ENCODE measurements around the gene PLA2G12A.
"Not testable (repeated sequence)": the region's sequence is repeated elsewhere in the genome, so short reads cannot be mapped to it uniquely, and the experiment has no call there.

The PLA2G12A gene

DNA sequence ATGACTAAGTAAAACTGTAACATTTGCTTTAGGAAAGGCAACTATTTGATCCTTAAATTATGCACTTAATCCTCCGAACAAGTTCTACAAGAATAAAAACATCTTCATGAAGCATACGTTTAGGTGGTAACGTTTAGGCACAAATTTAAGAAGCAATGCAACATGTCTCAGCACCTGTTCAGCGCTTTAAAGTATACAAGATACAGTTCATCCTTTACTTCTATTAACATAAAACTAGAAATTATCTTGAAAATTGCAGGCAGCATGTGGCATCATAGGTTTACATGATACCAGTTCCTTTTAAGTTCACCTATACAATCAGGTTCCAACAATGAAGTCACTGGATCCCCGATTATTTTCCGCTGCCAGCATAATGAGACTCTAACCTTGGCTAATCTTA is 1.5 kb downstream of the PLA2G12A start:
- DNase-seq: no peak

DNA sequence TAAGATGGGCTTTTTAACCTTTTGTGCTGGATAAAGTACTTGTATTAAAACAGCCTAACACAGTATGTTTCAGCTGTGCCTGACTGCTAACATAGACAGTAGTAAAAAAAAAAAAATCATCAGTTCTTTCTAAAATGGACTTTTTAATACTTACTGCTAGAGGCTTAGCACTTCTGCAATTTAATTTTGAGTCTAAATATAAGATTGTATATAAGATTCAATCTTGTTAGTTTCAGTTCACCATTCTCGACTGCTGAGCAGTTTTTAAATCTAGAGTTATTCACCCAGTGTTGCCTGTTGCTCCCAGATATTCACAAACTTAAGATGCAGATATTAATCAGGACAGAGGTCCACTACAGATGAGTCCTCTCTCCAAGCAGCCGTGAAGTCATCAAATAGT is 6.8 kb downstream of the PLA2G12A start:
- DNase-seq: peak; percentile 38

DNA sequence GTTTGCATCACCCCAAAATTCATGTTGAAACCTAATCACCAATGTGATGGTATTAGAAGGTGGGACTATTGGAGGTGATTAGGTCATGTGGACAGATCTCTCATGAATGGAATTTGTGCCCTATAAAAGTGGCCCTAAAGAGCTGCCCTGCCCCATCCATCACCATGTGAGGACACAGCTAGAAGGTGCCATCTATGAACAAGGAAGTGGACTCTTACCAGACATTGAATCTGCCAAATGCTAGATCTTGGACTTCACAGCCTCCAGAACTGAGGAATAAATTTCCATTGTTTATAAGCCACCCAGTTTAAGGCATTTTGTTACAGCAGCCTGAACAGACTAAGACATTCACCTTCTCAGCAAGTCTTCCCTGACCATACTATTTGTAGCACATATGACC is 7.5 kb downstream of the PLA2G12A start:
- no peak for DNase-seq

DNA sequence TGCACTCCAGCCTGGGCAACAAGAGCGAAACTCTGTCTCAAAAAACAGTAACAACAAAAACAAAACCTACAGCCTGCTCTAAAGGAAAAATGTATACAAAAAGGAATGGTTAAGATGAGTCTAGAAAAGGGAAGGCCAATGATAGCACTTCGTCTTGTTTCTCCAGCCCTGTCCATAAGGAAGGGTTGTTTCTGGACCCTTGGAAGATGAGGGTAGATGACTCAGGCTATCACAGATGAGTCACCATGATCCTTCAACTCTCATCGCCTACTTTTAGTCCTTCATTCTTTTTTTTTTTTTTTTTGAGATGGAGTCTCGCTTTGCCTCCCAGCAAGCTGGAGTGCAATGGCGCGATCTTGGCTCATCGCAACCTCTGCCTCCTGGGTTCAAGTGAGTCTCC is 8.8 kb downstream of the PLA2G12A start:
- no peak for DNase-seq

DNA sequence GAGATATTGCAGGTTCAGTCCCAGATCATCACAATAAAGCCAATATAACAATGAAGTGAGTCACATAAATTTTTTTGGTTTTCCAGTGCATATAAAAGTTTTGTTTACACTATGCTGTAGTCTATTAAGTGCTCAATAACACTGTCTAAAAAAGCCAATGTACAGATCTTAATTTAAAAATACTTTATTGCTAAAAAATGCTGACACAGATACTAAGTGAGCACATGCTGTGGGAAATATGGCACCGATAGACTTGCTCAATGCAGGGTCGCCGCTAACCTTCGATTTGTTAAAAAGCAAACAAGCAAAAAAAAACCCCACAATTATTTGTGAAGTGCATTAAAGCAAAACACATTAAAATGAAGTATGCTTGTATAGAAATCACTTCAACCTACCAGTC is 10.3 kb downstream of the PLA2G12A start:
- no peak for DNase-seq

DNA sequence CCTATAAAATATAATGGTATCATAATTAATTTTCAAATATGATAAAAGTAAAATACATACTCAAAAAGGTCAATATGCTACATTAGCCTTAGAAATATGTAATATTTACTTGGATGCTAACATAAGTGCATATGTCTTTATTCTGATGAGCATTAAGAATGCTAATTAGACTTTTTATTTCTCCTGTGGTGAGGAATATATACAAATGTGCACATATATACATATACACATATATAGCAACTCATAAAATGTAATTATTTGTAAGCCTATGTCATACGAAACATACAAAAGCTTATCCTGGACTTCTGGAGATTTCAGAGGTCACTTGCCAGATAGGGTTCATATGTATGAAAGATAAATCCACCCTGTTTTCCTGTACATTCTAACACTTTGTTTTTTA is 11.1 kb downstream of the PLA2G12A start:
- DNase-seq: no peak

DNA sequence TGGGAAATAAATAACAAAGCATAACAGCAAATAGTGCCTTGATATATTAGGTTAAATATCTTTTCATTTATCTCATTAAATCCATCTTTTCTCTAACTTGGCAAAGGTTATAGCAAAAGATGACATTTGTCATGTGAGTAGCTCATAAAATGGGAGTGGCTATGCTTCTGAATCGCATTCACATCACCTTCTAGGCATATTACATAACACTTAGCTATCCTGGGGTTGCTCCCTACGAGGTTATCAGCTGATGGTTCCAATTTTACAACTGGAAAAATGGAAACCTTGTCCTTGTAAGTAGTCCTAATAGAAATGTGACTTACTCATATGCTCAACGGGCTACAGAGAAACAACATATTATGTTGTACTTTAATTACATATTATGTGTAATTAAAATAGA is 16.4 kb downstream of the PLA2G12A start:
- DNase-seq: no peak

DNA sequence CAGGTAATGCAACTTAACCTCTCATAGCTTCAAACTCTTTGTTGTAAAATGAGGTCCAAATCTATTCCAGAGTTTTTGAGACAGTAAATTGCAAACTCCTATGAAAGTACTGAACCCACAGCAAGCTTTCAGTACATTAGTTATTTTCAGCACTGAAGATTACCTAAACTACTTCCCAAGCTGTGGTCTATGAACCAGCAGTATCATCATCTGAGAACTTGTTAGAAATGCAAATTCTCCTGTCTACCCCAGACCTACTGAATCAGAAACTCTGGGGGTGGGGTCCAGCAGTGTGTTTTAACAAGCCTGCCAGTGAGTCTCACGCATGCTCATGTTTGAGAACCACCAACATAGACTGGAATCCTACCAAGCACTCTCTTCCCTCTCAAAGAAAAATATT is 20.9 kb downstream of the PLA2G12A start:
- no peak for DNase-seq

DNA sequence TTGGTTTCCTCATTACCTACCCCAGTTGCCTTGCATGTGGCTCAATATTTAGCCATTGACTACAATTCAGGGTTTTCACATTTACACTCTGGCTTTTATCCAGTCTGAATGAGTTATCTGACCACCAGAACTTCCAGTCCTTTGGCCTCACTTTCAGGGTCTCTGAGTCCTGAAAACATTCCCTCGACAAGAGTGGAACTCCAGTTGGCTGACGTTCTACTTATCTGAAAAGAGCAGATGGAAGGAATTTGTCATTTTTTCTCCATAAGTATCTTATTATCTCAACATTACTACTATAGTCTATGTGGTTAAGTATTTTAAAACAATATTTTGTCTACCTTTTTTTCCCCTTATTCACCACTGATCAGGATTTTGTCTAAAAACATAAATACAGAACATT is 21.4 kb downstream of the PLA2G12A start:
- no peak for DNase-seq

DNA sequence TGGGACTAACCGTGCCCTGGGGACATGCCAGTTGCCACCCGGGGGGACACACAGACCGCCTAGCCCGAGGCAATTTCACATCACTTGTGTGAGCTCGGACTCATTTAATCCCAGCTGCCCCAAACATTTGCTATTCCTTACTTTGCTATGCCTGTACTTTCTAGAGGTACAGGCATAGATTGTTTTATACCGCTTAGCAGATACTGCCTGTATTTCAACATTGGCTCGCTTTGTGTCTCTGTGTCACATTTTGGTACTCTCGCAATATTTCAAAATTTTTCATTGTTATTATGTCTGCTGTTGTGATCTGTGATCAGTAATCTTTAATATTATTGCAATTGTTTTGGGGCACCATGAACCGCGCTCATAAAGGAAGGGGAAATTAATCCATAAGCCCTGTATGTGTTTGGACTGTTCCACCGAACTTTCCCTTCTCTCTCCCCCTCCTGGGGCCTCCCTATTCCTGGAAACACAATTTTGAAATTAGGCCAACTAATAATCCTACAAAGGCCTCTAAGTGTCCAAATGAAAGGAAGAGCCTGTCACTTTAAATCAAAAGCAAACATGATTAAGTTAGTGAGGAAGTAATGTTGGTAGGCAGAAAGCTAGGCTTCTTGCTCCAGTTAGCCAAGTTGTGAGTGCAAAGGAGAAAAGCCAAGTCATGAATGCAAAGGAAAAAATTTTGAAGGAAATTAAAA is 26.1 kb downstream of the PLA2G12A start:
- peak; percentile 18 for DNase-seq

DNA sequence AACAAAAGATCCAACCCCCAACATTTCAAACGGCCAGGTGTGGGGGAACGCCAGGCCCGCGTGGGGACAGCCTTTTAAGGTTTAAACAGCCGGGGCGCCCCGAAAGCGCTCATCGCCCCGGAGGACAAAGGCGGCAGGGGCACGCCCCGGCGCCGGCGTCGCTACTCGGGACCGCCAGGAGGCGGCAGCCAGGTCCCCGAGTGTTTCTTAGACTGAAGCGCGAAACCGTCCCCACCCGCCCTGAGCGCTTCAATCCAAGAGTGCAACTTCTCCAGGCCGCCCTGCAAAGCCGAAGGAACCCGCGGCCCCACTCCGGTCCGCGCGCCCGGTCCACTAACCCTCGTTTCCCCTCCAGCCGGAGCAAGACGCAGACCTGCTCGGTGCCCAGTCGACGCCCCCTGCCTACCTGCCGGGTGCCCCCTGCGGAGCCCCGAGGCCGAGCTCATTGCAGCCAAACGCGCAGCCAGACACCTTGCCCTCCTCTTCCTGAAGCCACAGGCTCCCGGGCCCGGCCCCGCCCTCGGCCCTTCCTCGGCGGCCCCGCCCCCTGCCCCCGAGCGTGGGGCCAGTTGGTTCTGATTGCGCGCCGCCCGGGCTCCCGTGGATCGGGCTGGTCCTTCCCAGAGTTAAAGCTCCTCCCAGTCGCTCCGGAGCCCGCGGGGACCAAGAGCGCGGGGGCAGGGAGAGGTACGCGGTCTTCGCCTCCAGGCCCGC is 26.8 kb downstream of the PLA2G12A start, which contains the start of gene CASP6:
Gene CASP6, minus strand, starts transcription at position 496 of the 714 bp plus-strand sequence. Its CDS starts 50 bp downstream, at position 446.
- peak; percentile 66 for DNase-seq

DNA sequence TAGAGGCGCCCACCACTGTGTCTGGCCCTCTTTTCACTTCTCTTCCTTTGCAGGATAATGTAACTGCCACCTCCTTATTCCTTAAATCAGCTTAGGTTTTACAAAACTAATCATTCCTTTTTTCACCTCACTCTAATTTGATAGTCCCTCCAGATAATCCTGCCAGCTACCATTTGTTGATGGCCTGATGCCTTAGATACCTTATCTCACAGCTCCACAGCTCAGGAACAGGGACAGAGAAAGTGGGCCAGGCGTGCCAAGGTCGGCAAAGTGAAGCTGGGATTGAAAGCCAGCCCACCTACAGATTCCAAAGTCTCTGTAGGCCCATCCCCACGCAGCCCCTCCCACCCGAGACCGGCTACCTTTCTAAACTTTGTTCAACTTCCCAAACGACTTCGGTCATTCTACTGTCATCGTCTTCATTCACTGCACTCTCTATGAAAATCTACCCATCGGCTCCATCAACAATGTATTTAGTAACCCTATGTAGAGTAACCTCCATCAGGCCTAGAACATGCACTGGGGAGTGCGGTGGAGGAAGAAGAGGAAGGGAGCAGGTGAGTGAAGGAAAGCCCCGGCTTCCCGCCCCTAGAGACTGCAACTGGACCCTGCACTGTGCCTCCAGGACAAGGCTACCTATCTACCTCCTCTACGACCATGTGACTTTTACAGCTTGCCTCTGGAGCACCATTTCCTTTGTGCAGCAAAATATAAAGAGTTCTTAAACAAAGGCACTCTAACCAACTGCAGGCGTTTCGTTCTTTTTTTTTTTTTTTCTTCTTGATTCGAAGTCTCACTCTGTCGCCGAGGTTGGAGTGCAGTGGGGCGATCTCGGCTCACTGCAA is 28.1 kb downstream of the PLA2G12A start:
- no peak for DNase-seq

DNA sequence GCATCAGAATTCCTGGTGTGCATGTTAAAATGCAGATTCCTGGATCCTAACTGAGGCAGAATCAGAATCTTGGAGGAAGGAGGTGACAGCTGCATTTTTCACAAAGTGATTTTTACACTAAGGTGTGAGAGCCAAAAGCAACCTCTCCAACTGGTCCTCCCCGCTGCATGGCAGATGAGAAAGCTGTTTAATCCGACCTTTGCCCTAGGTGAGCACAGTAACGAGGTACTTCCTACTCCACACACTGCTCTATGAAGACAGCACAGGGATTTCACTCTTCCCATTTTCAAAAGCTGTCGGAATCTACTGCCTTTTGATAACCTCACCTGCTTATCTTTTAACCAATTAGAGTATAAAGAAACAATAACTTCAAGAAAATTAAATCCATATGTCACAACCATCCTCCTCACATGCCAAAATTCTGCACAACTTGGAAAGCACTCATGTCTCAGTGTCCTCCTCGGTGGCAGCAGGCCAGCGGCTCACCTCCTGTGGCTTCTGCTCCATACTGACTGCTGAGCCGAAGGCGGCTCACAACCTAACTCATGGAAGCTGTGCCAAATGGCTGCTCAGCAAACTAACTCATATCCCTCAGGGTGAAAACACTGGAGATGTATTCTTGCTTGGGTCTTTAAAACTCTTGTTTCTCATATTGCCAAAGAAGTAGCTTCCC is 30.2 kb downstream of the PLA2G12A start:
- no peak for DNase-seq

DNA sequence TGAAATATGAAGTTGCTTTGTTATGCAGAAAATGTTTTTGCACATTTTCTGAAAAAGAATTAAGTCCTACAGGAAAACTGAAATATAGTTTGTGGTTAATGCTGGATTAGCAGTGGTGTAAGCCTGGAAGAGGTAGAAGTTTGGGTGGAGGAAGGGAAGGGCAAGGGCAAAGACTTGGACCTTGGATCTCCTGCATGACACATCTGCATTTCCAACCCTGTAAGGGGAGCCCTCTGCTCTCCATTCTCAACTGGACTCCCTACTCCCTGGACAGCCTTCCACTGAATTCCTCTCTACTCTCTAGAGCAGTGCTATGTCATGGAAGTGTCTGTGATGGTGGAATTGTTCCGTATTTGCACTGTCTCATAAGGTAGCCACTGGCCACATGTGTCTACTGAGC is 31.2 kb downstream of the PLA2G12A start:
- DNase-seq: no peak

DNA sequence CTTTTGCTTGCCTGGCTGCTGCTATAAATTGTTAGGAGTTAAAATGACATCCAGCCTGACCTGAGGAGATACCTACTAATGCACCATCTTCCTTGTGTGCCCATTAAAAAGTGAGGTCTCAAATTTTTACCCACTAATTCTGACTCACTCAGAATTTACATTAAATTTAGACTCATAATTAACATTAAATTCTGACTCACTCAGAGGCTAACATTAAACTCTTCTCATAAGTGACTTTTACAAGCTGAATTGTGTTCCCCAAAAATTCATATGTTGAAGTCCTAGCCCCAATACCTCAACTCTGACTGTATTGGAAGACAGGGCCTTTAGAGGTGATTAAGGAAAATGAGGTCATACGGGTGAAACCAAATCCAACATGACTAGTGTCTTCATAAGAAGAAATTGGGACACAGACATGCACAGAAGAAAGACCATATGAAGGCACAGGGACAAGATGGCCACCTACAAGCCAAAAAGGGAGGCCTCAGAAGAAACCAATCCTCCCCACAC is 38.4 kb downstream of the PLA2G12A start:
- no peak for DNase-seq

DNA sequence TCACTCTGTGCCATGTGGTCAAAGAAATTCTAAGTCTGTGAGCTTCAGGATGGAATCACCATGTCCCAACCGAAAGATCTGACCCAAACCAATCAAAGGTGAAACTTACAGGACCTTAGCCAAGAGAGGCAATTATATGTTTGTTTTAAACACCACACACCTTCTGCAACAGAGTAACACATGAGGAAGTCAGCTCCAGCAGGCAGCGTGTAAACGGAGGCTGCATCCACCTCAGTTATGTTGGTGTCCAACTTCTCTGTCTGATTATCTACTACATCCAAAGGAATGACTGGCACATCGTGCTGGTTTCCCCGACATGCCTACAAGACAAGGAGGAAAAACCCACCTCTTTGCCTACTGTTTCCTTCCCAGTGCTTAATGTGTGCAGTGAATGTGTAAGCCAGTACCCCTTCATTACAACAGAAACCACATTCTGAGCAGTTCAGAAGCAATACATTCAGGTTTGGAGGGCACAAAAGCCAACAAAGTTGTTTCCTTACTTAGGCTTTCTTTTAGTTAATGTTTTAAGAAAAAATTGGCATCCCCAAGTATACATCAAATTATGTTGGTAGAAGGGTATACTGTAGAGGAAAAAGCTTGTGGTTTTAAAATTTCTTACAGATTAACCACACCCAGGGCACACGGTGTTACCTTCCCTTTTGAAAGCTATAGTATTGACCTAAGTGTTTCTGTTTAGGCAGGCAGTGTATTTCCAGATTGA is 39.0 kb downstream of the PLA2G12A start:
- DNase-seq: no peak

DNA sequence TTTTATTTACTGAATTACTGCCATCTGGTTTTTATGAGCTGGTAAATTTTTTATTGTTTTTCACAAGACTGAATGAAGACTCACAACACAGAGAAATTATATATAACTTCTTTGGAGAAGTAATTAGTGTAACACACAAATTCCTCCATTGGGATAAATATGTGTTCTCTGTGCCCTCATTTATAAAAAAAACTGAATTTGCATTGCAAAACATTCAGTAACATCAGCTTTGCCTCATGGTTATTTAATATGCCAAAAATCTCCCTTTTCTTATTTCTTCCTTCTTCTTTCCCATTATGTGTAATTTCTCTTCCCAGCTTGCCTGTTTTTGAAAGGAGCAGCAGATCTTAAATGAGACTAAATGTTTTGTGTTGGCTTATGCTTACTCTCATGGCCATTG is 45.1 kb downstream of the PLA2G12A start:
- no peak for DNase-seq

DNA sequence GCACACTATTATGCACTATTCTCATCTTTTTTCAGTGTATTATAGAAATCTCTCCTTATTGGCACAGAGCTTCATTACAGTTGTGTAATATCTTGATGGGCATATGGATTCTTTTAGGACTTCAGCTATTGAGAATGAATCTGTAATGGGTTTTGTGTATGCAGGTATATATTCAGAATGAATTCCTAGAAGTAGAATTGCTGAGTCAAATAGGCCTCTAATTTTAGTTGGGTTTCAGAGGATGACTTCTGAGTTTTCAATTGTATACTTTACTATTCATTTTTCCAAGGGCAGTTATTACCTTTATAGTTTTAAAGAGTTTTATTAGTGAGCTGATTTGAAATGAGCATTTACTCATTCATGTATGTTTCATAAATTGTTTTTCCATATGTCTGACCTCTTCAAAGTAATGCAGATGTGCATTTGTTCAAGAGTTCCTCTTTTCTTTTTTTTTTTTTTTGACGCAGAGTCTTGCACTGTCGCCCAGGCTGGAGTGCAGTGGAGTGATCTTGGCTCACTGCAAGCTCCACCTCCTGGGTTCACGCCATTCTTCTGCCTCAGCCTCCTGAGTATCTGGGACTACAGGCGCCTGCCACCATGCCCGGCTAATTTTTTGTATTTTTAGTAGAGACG is 46.1 kb downstream of the PLA2G12A start:
- DNase-seq: no peak

DNA sequence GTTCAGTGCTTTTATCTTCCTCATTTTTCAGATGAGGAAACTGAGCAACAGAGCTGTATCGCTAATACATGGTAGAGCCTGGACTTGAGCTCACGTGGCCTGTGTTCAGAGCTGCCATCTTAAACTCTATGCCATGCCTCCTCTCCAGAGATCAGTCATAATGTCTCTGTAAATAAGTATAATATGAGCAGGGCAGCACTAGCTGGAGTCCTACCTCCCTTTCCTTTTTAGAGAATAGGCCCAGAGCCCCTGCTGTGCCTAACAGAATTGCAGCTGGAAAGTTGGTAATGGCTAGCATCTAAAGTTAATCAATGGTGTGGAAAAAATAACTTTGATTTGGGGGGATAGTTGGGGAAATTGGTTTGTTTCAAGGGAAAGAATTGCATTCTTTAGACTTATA is 47.0 kb downstream of the PLA2G12A start:
- no peak for DNase-seq

DNA sequence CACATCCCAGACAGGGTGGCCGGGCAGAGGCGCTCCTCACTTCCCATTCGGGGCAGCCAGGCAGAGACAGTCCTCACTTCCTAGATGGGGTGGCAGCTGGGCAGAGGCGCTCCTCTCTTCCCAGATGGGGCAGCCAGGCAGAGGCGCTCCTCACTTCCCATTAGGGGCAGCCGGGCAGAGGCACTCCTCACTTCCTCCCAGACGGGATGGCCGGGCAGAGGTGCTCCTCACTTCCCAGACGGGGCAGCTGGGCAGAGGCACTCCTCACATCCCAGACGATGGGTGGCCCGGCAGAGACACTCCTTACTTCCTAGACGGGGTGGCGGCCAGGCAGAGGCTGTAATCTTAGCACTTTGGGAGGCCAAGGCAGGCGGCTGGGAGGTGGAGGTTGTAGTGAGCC is 50.9 kb downstream of the PLA2G12A start:
- DNase-seq: not testable (repeated sequence)

DNA sequence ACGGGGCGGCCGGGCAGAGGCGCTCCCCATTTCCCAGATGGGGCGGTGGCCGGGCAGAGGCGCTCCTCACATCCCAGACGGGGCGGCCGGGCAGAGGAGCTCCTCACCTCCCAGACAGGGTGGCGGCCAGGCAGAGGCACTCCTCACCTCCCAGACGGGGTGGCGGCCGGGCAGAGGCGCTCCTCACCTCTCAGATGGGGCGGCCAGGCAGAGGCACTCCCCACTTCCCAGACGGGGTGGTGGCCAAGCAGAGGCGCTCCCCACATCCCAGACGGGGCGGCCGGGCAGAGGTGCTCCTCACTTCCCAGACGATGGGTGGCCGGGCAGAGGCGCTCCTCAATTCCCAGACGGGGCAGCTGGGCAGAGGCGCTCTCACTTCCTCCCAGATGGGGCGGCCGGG is 51.4 kb downstream of the PLA2G12A start:
- not testable (repeated sequence) for DNase-seq

DNA sequence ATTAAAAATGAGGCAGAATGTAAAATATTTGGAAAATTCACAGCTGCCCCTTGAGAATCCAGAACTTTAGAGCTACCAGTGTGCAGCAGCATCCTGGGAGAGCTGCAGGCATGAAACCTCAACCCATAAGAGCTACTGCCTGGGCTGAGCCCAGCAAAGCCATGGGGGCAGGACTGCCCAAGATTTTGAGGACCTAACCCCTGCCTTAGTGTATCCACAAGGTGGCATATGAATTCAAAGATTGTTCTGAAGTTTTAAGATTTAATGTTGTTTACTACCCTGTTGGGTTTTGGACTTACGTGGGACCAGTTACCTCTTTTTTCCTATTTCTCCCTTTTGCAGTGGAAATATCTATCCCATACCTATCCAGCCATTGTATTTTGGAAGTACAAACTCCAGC is 53.0 kb downstream of the PLA2G12A start:
- DNase-seq: no peak
